HG03175 (cell line): Measurements from ENCODE around the gene XK.
A peak's percentile ranks its signal among the peaks of the same experiment; 100 is the strongest.

Source experiments
- ATAC-seq: cut with Tn5 transposase; IDR thresholded peaks from one replicate; pipeline ENCODE4 v1.9.1; 2021; ENCODE audit warnings: mild to moderate bottlenecking, moderate library complexity; ENCODE audit not compliant: unreplicated experiment

Gene XK

GRCh38 chrX:37678574-37678973 is 7.0 kb upstream of the XK start:
- ATAC-seq = no peak

- no peak for ATAC-seq
Observed at GRCh38 chrX:37679230-37679629, 6.4 kb upstream of the XK start.

GRCh38 chrX:37679888-37680287 is 5.7 kb upstream of the XK start:
- no peak for ATAC-seq

- ATAC-seq = no peak
Observed at GRCh38 chrX:37684426-37684825, 1.2 kb upstream of the XK start.

- no peak for ATAC-seq
Observed at GRCh38 chrX:37684973-37685372, 618 bp upstream of the XK start.

- no peak for ATAC-seq
Observed at GRCh38 chrX:37686369-37686995, 891 bp downstream of the XK start.

GRCh38 chrX:37686996-37687395 is 1.4 kb downstream of the XK start:
- no peak for ATAC-seq

- no peak for ATAC-seq
Observed at GRCh38 chrX:37690119-37690518, 4.5 kb downstream of the XK start.

- ATAC-seq = no peak
Observed at GRCh38 chrX:37692918-37693317, 7.3 kb downstream of the XK start.

GRCh38 chrX:37697169-37697760 is 11.7 kb downstream of the XK start:
- no peak for ATAC-seq

GRCh38 chrX:37701588-37701987 is 16.0 kb downstream of the XK start:
- ATAC-seq = no peak

GRCh38 chrX:37711991-37712390 is 26.4 kb downstream of the XK start:
- ATAC-seq = no peak

GRCh38 chrX:37712458-37712857 is 26.9 kb downstream of the XK start:
- no peak for ATAC-seq

GRCh38 chrX:37714479-37714878 is 28.9 kb downstream of the XK start:
- ATAC-seq = no peak

GRCh38 chrX:37716602-37717001 is 31.0 kb downstream of the XK start:
- no peak for ATAC-seq

- no peak for ATAC-seq
Observed at GRCh38 chrX:37717708-37718107, 32.1 kb downstream of the XK start.

- no peak for ATAC-seq
Observed at GRCh38 chrX:37722595-37722994, 37.0 kb downstream of the XK start.

GRCh38 chrX:37726346-37726745 is 40.8 kb downstream of the XK start:
- ATAC-seq = no peak

GRCh38 chrX:37745354-37745753 is 59.8 kb downstream of the XK start:
- peak; percentile 64 for ATAC-seq

GRCh38 chrX:37745835-37746217 is 60.2 kb downstream of the XK start:
- peak; percentile 35 for ATAC-seq

GRCh38 chrX:37746218-37746941 is 60.8 kb downstream of the XK start:
- peak; percentile 90 for ATAC-seq

- no peak for ATAC-seq
Observed at GRCh38 chrX:37746951-37747350, 61.4 kb downstream of the XK start.
